ENCODE measurements around the gene CREB3L4. TPM values are rescaled to one million over a fixed set of nuclear protein-coding genes. Genes with fewer than 3 reads are reported as not detected.

CREB3L4 gene
- total and polyA plus RNA-seq, 2 of the 4 experiments (the other 2 are of a cell fraction), result 6.5 to 9.8 TPM

GRCh38 chr1:153968972-153969371, 1.3 kb downstream of the CREB3L4 start:
- no peaks in the 10 kb centered on the region for H3K9me3 ChIP-seq (ENCODE audit: control insufficient read depth, insufficient read depth, low read length)
- no peak overlapping the region for H4K91ac ChIP-seq (ENCODE audit: insufficient read depth, low read depth, low read length)
- peaks cover 11% of the 10 kb centered on the region for H3K9me1 ChIP-seq (ENCODE audit: insufficient read depth, low read length)
- H3K27ac ChIP-seq (ENCODE audit: insufficient read depth, low read length), result no peak overlapping the region
- intact Hi-C loops (cut with micrococcal nuclease) (no loop called here), dilution Hi-C loops (cut with HindIII; ENCODE audit: low sequenced_read_pairs, unreplicated experiment) (no loop called here), in situ Hi-C loops (cut with MboI; ENCODE audit: low sequenced_read_pairs) (loop anchor here (25.0 kb wide), 1 partner anchor 432 kb away; the partner anchor contains the start of genes S100A3, S100A4, S100A5 and S100A6)
- no peak for DNase-seq
- H2AK9ac ChIP-seq (replicated peaks; ENCODE audit: low read depth, low read length, poor library complexity), result peak overlapping the region; percentile 39
- TF ChIP-seq RFX5 (IDR thresholded peaks at IDR 0.05; ENCODE audit: low read depth, low read length) (no peak), BHLHE40 (IDR thresholded peaks at IDR 0.05; ENCODE audit: low read depth, low read length) (no peak), ELK1 (IDR thresholded peaks at IDR 0.05; ENCODE audit: borderline replicate concordance, low read depth, low read length) (no peak), MAZ (IDR thresholded peaks at IDR 0.05; ENCODE audit: borderline replicate concordance, low read depth, low read length) (no peak)
- TF ChIP-seq, protein P1, sequence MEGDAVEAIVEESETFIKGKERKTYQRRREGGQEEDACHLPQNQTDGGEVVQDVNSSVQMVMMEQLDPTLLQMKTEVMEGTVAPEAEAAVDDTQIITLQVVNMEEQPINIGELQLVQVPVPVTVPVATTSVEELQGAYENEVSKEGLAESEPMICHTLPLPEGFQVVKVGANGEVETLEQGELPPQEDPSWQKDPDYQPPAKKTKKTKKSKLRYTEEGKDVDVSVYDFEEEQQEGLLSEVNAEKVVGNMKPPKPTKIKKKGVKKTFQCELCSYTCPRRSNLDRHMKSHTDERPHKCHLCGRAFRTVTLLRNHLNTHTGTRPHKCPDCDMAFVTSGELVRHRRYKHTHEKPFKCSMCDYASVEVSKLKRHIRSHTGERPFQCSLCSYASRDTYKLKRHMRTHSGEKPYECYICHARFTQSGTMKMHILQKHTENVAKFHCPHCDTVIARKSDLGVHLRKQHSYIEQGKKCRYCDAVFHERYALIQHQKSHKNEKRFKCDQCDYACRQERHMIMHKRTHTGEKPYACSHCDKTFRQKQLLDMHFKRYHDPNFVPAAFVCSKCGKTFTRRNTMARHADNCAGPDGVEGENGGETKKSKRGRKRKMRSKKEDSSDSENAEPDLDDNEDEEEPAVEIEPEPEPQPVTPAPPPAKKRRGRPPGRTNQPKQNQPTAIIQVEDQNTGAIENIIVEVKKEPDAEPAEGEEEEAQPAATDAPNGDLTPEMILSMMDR (conservative IDR thresholded peaks at IDR 0.05; ENCODE audit: low read depth, low read length), result no peak
- peaks cover 11% of the 10 kb centered on the region for H3K36me3 ChIP-seq (ENCODE audit: control insufficient read depth, insufficient read depth, low read length)
- no peak overlapping the region for H2BK20ac ChIP-seq (ENCODE audit: low read depth, low read length)
- no peak for ATAC-seq (ENCODE audit: low read depth)
- 0 out of 2 replicates have a peak, but pooled peaks cover 1% of the 10 kb centered on the region for H3K4me1 ChIP-seq (ENCODE audit: control insufficient read depth, insufficient read depth, low read length)
- ChIA-PET POLR2A (ENCODE audit: unreplicated experiment) (no interaction called here), CTCF (no interaction called here)
- H3K23ac ChIP-seq (ENCODE audit: low read depth, low read length), result no peak overlapping the region; the same call in 1 of the 2 replicates
- no TSS peak for BruUV-seq (replicated peaks)
- H2BK120ac ChIP-seq (ENCODE audit: low read depth, low read length), result no peak overlapping the region
- peaks cover 5 to 37% of the 10 kb centered on the region in 2 experiments; a peak in 3 of 4 replicates for H3K79me1 ChIP-seq (ENCODE audit: low read depth in 1 of 2, low read length in 2 of 2)
- H3K18ac ChIP-seq (ENCODE audit: low read depth, low read length), result no peak overlapping the region
- H2BK5ac ChIP-seq (ENCODE audit: low read depth, low read length, poor library complexity, severe bottlenecking), result no peak overlapping the region
- no peak overlapping the region for H3K4ac ChIP-seq (ENCODE audit: low read depth, low read length)
- WGBS, 2 experiments (ENCODE audit: extremely low coverage in 2 of 2, insufficient read length in 1 of 2), result no CpG with 5 or more reads among the region's 2 CpGs
- H2BK15ac ChIP-seq (ENCODE audit: low read depth, low read length), result no peak overlapping the region
- no peaks in the 10 kb centered on the region for H3K27me3 ChIP-seq (ENCODE audit: control insufficient read depth, insufficient read depth, low read length)
- no peak overlapping the region for H4K5ac ChIP-seq (ENCODE audit: low read depth, low read length)
- no peaks in the 10 kb centered on the region for H4K20me1 ChIP-seq (ENCODE audit: insufficient read depth, low read length)
- no peak overlapping the region for H3K56ac ChIP-seq (ENCODE audit: extremely low read depth, insufficient read depth, low read length)
- H3K4me3 ChIP-seq (ENCODE audit: insufficient read depth, low read depth, low read length), result no peak overlapping the region
- H3K14ac ChIP-seq (replicated peaks; ENCODE audit: low read depth, low read length), result no peak overlapping the region
- H2AFZ ChIP-seq (replicated peaks; ENCODE audit: low read length, poor library complexity), result no peak overlapping the region
- H2AK5ac ChIP-seq (ENCODE audit: low read depth, low read length), result no peak overlapping the region
- H3K9ac ChIP-seq (ENCODE audit: low read depth, low read length), result no peak overlapping the region
- H4K8ac ChIP-seq (ENCODE audit: low read depth in 2 of 2, low read length in 2 of 2), result peak overlapping the region; percentile 8 to 93; a peak in 2 of 4 replicates
- no peak overlapping the region for H3K4me2 ChIP-seq (ENCODE audit: low read depth, low read length)
